GM18502 (cell line): ENCODE results near the gene WSCD2.

ENCODE experiments used
- ATAC-seq: cut with Tn5 transposase; IDR thresholded peaks from one replicate; pipeline ENCODE4 v1.9.1; 2021; ENCODE audit warnings: mild to moderate bottlenecking; ENCODE audit not compliant: unreplicated experiment, poor library complexity

The WSCD2 gene

GRCh38 chr12:108254517-108255251 is 125.6 kb downstream of the WSCD2 start:
- ATAC-seq: no peak

- no peak for ATAC-seq
Observed at GRCh38 chr12:108255252-108255602, 126.1 kb downstream of the WSCD2 start.

- no peak for ATAC-seq
Observed at GRCh38 chr12:108257004-108257403, 127.9 kb downstream of the WSCD2 start.

DNA sequence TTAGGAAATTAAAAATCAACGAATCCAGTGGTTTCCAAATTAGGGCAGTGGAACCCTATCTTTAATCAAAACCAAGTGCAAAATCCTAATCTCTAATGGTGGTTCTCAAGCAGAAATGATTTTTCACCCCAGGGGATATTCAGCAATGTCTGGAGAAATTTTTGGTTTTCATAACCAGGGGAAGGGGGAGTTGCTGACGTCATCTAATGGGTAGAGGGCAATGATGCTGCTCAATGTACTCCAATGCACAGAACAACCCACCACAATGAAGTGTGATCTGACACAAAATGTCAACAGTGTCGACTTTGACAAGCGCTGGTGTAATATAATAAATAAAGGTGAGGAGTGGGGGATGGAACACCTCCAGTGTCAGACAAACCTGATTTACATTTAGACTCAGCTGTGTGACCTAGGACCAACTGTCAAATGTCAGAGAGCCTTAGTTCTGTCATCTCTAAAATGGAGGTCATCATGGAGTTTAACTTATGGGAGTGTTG is 128.6 kb downstream of the WSCD2 start:
- ATAC-seq: no peak

GRCh38 chr12:108260039-108260438 is 131.0 kb downstream of the WSCD2 start:
- ATAC-seq: no peak

GRCh38 chr12:108260969-108261368 is 131.9 kb downstream of the WSCD2 start:
- no peak for ATAC-seq

- ATAC-seq: no peak
Observed at GRCh38 chr12:108265505-108265904, 136.4 kb downstream of the WSCD2 start.

- no peak for ATAC-seq
Observed at GRCh38 chr12:108266131-108266530, 137.0 kb downstream of the WSCD2 start.

DNA sequence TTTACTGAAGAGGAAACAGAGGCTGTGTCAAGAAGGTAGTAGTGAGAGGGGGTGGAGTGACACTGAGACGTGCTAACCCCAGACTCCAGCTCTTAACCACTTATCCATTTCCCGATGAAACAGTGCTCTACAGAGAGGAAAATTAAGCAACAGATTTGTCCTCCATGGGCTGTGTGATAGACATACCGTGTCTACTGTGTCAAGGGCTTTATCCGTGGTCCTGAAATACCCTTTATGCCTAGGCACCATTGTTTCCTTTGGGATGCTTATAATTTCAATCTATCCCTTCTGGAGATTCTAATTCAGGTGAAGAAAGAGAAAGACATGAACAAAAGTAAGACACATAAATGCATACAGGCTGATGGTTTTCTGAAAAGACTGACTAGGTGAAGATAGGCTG is 138.4 kb downstream of the WSCD2 start:
- no peak for ATAC-seq

- ATAC-seq: no peak
Observed at GRCh38 chr12:108268397-108268796, 139.3 kb downstream of the WSCD2 start.

- ATAC-seq: no peak
Observed at GRCh38 chr12:108269224-108269623, 140.1 kb downstream of the WSCD2 start.

DNA sequence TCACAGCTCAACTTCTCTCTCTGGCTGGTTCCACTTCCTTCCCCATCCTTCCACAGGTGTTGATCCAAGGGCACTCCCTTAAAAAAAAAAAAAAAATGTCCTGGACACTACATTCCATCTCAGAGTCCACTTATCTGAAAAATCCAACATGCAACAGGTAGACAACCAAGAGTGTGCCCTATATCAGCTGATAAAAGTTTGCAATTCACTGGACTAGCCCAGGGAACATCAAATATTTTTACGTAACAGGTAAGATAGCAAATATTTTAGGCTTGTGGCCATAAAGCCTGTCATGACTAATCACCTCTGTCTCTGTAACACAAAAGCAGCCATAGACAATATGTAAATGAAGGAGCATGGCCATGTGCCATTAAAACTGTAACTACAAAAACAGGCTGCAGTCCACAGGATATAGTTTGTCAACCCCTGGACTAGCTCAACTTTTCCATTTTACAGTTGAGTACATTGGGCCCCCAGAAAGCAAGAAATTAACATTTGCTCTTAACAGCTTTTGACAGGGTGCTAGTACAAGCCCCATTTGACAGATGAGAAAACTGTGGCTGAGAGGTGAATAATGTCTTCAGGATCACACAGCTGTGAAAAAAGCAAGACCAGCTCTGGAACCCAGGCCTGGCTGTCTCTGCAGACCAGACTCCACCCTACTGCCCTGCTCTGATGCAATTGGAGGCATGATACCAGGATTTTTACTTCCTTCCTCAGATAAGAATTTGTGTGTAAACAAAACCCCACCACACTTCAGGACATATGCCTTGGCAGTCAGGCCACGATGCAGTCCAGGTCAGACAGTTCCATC is 141.2 kb downstream of the WSCD2 start:
- no peak for ATAC-seq

GRCh38 chr12:108270849-108271143 is 141.7 kb downstream of the WSCD2 start:
- ATAC-seq: no peak

DNA sequence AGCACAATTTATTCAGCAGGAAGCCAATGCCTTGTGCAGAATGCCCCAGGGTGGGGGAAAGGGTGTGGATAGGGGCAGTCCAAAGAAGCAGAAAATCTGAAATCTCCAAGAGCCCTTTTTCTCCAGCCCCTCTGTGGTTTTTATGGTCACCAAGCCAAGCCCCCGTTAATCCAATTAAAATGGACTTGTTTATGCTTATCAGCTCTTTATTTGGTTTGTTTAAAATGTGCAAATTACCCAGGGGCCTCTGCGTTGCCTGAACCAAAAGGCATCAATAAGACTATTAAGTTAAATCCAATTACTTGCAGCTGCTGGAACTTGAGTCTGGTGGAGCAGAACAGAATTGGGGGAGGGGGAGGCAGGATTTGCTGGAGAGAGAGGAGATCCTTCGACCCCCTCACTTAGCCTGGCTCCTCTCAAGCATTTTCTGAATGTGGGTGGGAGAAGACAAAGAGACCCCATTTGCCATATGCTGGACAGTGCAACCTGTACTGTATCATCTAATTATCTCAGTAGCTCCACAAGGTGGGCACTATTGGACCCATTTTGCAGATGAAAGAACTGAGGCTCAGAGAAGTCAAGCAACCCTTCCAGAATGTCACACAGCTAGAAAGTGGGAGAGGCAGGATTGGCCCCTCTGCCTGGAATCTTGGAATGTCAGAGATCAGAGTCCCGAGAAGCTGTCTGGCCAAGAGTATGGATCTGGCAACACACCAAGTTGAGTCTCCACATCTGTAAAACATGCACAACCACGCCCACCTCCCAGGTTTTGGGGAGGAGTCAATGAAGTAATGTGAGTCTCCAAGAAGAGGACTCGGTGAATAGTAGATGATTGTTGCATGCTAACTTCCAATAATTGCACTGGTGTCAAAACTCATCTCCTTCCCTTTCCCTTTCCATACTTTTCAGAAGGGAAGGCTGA is 143.1 kb downstream of the WSCD2 start:
- no peak for ATAC-seq

- no peak for ATAC-seq
Observed at GRCh38 chr12:108273217-108273616, 144.1 kb downstream of the WSCD2 start.

- no peak for ATAC-seq
Observed at GRCh38 chr12:108277613-108278012, 148.5 kb downstream of the WSCD2 start.

- ATAC-seq: no peak
Observed at GRCh38 chr12:108282160-108282559, 153.1 kb downstream of the WSCD2 start.

DNA sequence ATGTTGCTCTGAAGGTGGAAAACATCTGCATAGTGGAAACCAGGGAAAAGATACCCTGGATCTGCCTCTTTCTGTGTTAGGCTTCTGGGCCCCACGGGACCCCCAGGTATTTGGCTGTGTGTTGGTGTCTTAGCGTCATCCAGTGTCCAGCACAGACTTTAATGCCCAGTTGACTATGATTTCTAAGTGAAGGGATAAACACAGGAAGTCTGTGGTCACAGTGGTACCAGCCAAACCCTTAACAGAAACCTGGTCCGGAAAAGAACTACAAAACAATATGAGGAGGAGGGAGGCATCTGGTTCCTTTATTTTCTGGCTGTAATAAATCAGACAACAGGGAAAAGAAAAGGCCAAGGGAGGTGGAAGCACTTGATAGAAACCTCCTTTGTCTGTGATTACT is 153.6 kb downstream of the WSCD2 start:
- ATAC-seq: no peak

DNA sequence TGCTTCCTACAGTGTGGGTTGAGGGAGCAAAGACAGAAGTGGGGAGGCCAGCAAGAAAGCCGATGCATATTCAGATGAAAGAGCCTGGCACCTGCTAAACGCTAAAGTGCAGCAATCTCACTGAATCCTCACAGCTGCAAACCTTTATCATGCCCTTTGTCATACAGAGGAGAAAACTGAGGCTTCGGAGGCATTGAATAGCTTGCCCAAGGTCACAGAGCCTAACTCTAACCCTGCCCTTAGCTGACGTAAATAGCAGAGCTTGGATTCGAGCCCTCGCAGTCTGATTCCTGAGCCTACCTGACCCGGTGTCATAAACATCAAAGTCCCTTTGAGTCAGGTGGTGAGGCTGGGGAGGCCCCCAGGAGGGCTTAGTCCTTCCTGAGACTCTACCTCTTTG is 155.1 kb downstream of the WSCD2 start:
- ATAC-seq: no peak

DNA sequence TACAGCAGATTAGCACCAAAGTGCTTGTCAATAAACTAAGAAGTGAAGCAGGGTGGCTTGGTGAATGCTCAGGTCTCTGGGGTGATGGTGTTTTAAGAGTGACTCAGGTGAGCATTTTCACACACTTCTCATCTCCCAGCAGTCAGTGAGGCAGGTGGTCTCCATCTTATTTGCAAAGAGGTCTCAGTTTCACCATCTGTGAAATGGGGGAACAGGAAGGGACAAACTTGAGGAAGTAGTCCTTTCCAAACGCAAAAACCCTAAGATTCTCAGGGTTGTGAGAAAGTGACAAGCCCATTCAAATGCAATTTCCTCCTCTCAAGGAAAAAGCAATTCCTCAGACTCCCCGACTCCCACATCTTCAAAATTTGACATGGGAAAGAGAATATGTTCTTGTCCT is 155.9 kb downstream of the WSCD2 start:
- ATAC-seq: no peak

- no peak for ATAC-seq
Observed at GRCh38 chr12:108287227-108287626, 158.1 kb downstream of the WSCD2 start.
